ENCODE data around the gene RCL1.

Gene RCL1

GRCh38 chr9:4786599-4786998, 6.1 kb upstream of the RCL1 start:
- H3K27ac ChIP-seq: no peak overlapping the region
- H3K27me3 ChIP-seq: no peaks in the 10 kb centered on the region
- no peak for TF ChIP-seq CTCF (IDR thresholded peaks at IDR 0.05)
- H3K4me1 ChIP-seq: peaks cover 0 to under 1% (median 0%) of the 10 kb centered on the region in 4 donors
- intact Hi-C loops (cut with DNase I; ENCODE audit: low total_unique reads): no loop called here
- no peak overlapping the region for H3K4me3 ChIP-seq
- H3K36me3 ChIP-seq: no peaks in the 10 kb centered on the region
- no peak for DNase-seq
- no peaks in the 10 kb centered on the region for H3K9me3 ChIP-seq

GRCh38 chr9:4787876-4788275, 4.9 kb upstream of the RCL1 start:
- Histone ChIP-seq H3K27me3 (no peaks in the 10 kb centered on the region), H3K36me3 (no peaks in the 10 kb centered on the region), H3K4me1 (peaks cover 0 to 5% (median 2%) of the 10 kb centered on the region in 4 donors), H3K9me3 (no peaks in the 10 kb centered on the region), H3K27ac (no peak overlapping the region), H3K4me3 (no peak overlapping the region)
- TF ChIP-seq CTCF (IDR thresholded peaks at IDR 0.05): no peak
- DNase-seq: no peak
- intact Hi-C loops (cut with DNase I; ENCODE audit: low total_unique reads): no loop called here

GRCh38 chr9:4788703-4789102, 4.0 kb upstream of the RCL1 start:
- Histone ChIP-seq H3K4me1 (peaks cover 0 to 5% (median 2%) of the 10 kb centered on the region in 4 donors), H3K27me3 (no peaks in the 10 kb centered on the region), H3K36me3 (no peaks in the 10 kb centered on the region), H3K9me3 (no peaks in the 10 kb centered on the region), H3K27ac (no peak overlapping the region), H3K4me3 (no peak overlapping the region)
- TF ChIP-seq CTCF (IDR thresholded peaks at IDR 0.05): no peak
- intact Hi-C loops (cut with DNase I; ENCODE audit: low total_unique reads): no loop called here
- DNase-seq: no peak

GRCh38 chr9:4792054-4792571, 631 bp upstream of the RCL1 start:
- peak overlapping the region; percentile 76 to 98 for H3K27ac ChIP-seq
- H3K4me1 ChIP-seq: peaks cover 0 to 31% (median 14%) of the 10 kb centered on the region in 4 donors
- peak overlapping the region; percentile 91 to 98 for H3K4me3 ChIP-seq
- no peaks in the 10 kb centered on the region for H3K36me3 ChIP-seq
- TF ChIP-seq CTCF (IDR thresholded peaks at IDR 0.05): no peak
- intact Hi-C loops (cut with DNase I; ENCODE audit: low total_unique reads): loop anchor here (5.0 kb wide), 1 partner anchor 195 kb away; the partner anchor contains the start of gene JAK2
- no peak for DNase-seq
- H3K27me3 ChIP-seq: no peaks in the 10 kb centered on the region
- H3K9me3 ChIP-seq: no peaks in the 10 kb centered on the region

GRCh38 chr9:4793459-4794395, 983 bp downstream of the RCL1 start:
- peaks cover 0 to 47% (median 20%) of the 10 kb centered on the region in 4 donors for H3K4me1 ChIP-seq
- no peak for TF ChIP-seq CTCF (IDR thresholded peaks at IDR 0.05)
- no peaks in the 10 kb centered on the region for H3K36me3 ChIP-seq
- peak overlapping the region; percentile 91 to 98 for H3K4me3 ChIP-seq
- no peaks in the 10 kb centered on the region for H3K27me3 ChIP-seq
- peak overlapping the region; percentile 98 to 99 for H3K27ac ChIP-seq
- no peaks in the 10 kb centered on the region for H3K9me3 ChIP-seq
- intact Hi-C loops (cut with DNase I; ENCODE audit: low total_unique reads): loop anchor here (5.0 kb wide), 1 partner anchor 194 kb away; the partner anchor contains the start of gene JAK2
- no peak for DNase-seq
